CD4-positive, alpha-beta memory T cell (primary cell): ENCODE data around the gene AGPAT4. TPM values are rescaled to one million over a fixed set of nuclear protein-coding genes. Genes with fewer than 3 reads are reported as not detected.

Experiments used
- CTCF ChIA-PET: fragments of 350-600 bp; sonication (Branson Sonifier 250); formaldehyde crosslinking; loops from one replicate; lab custom pipeline; 2021; ENCODE audit warnings: inconsistent platforms; ENCODE audit not compliant: partially characterized antibody; lab: Charles Lee
- POLR2A ChIA-PET: fragments of 350-600 bp; sonication (Branson Sonifier 250); formaldehyde crosslinking; loops from one replicate; lab custom pipeline; 2021; ENCODE audit not compliant: partially characterized antibody; lab: Charles Lee
- DNase-seq, 5 donors: peaks; one replicate each; pipeline versions ENCODE4 v3.0.0 to v3.0.0-alpha.2; 2020 to 2022; ENCODE audit warnings: mixed read lengths in 1 of 5
- H3K27ac ChIP-seq: one replicate; pipeline ENCODE4 v1.7.0; 2013; ENCODE audit warnings: low read depth, low read length
- H3K27me3 ChIP-seq: 2 replicates; pipeline ENCODE4 v1.7.0; 2013; ENCODE audit warnings: mild to moderate bottlenecking, low read length, moderate library complexity; ENCODE audit not compliant: insufficient read depth
- H3K36me3 ChIP-seq: 2 replicates; pipeline ENCODE4 v1.7.0; 2013; ENCODE audit warnings: mild to moderate bottlenecking, low read length, moderate library complexity; ENCODE audit not compliant: insufficient read depth
- H3K4me1 ChIP-seq: 2 replicates; pipeline ENCODE4 v1.7.0; 2013; ENCODE audit warnings: mild to moderate bottlenecking, low read length, moderate library complexity; ENCODE audit not compliant: insufficient read depth
- H3K4me3 ChIP-seq, 2 donors: one replicate each; pipeline ENCODE4 v1.7.0; 2013; ENCODE audit warnings: low read length in 2 of 2, mild to moderate bottlenecking in 1 of 2
- H3K9me3 ChIP-seq, 2 donors: one replicate each; pipeline ENCODE4 v1.7.0; 2013; ENCODE audit warnings: low read length in 2 of 2, control low read depth in 1 of 2; ENCODE audit not compliant: control insufficient read depth in 1 of 2
- H3K27ac Mint-ChIP-seq, 7 donors: one replicate each; pipeline ENCODE4 v1.8.0; 2020 to 2021; ENCODE audit warnings: mixed read lengths in 7 of 7, mild to moderate bottlenecking in 6 of 7, inconsistent platforms in 3 of 7, moderate library complexity in 3 of 7
- H3K27me3 Mint-ChIP-seq, 2 donors: one replicate each; pipeline ENCODE4 v1.8.0; 2020 to 2021; ENCODE audit warnings: mixed read lengths in 2 of 2
- H3K36me3 Mint-ChIP-seq, 2 donors: one replicate each; pipeline ENCODE4 v1.8.0; 2020 to 2021; ENCODE audit warnings: mixed read lengths in 2 of 2, inconsistent platforms in 1 of 2, mild to moderate bottlenecking in 1 of 2
- H3K4me1 Mint-ChIP-seq, 4 donors: one replicate each; pipeline ENCODE4 v1.8.0; 2020 to 2021; ENCODE audit warnings: mixed read lengths in 4 of 4, mild to moderate bottlenecking in 1 of 4
- H3K4me3 Mint-ChIP-seq, 8 donors: one replicate each; pipeline ENCODE4 v1.8.0; 2020 to 2021; ENCODE audit warnings: mixed read lengths in 8 of 8, mild to moderate bottlenecking in 7 of 8, moderate library complexity in 6 of 8, inconsistent platforms in 3 of 8
- H3K9me3 Mint-ChIP-seq, 8 donors: one replicate each; pipeline ENCODE4 v1.8.0; 2020 to 2021; ENCODE audit warnings: mixed read lengths in 8 of 8, mild to moderate bottlenecking in 5 of 8, inconsistent platforms in 3 of 8, moderate library complexity in 1 of 8
- intact Hi-C: fragments of 100-400 bp; cut with micrococcal nuclease; formaldehyde crosslinking; loops from one replicate; pipeline ENCODE4 v1.15.1; 2023
- polyA plus RNA-seq, 2 donors: library from polyadenylated mRNA; unstranded; fragments of 300-500 nt; fragmentation: Illumina TruSeq; gene quantifications; one replicate each; pipeline ENCODE4 v1.2.3, GENCODE V29; 2021
- total RNA-seq, 2 experiments: library from RNA; stranded (reverse); gene quantifications; one replicate each; pipeline ENCODE4 v1.2.3, GENCODE V29; 2021

The AGPAT4 gene
- total and polyA plus RNA-seq, 4 experiments from 2014 or later: 3.6 to 6.9 (median 4.1) TPM

DNA sequence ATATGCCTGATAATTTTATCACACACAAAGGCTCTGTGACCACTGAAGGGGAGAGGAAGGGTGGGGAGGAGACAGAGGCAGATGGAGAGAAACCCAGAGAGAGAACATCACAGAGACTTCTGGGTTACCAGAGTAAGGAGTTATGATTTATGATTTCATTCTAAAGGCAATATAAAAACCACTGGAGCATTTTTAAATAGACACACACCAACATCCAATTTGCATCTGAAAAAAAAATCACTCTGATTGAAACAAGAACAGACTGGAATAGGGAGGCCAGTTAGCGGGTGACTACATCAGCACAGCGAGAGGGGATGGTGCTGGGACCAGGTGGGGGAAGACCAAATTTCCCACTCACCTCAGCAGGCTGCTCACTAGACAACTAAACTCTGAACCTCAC lies 104.8 kb downstream of the AGPAT4 start:
- no peak overlapping the region for H3K4me3 Mint-ChIP-seq
- ChIA-PET CTCF (no interaction called here), POLR2A (no interaction called here)
- H3K36me3 Mint-ChIP-seq: peaks cover 26 to 39% of the 10 kb centered on the region in 2 donors
- Histone ChIP-seq H3K27ac (no peak overlapping the region), H3K4me1 (no peaks in the 10 kb centered on the region), H3K9me3 (no peaks in the 10 kb centered on the region), H3K27me3 (no peaks in the 10 kb centered on the region), H3K4me3 (no peak overlapping the region), H3K36me3 (no peaks in the 10 kb centered on the region)
- intact Hi-C loops: no loop called here
- peaks cover 0 to 5% (median 0%) of the 10 kb centered on the region in 8 donors for H3K9me3 Mint-ChIP-seq
- no peak overlapping the region for H3K27ac Mint-ChIP-seq
- H3K27me3 Mint-ChIP-seq: no peaks in the 10 kb centered on the region
- DNase-seq: no peak
- H3K4me1 Mint-ChIP-seq: peaks cover 6 to 14% (median 7%) of the 10 kb centered on the region in 4 donors

DNA sequence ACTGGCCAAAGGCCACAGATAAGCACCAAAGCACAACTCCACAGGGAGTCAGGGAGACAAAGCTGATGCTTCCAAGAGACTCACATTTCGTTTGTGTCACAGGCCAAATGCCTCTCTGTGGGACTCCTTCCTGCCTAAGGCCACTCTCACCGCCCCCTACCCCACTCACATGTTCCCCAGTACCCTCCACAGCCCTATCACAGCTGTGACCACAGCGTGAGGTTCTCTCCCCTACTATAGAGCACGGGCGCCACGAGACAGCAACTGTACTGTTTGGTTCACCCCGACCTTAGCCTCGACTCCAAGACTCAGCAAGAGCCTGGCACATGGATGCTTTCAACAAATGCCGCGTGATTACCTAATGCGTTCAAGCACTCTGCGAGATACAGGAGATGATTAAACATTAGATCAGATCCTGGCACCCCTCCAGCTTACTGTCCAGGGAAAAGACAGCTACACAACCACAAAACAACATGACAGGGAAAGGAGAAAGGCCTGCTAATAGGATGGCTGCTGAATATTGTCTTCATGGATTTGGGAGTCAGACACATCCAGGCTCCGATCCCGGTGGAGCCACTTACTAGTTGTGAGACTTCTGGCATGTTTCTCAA lies 105.5 kb downstream of the AGPAT4 start:
- Mint-ChIP-seq H3K27me3 (no peaks in the 10 kb centered on the region), H3K4me3 (no peak overlapping the region), H3K9me3 (peaks cover 0 to 5% (median 0%) of the 10 kb centered on the region in 8 donors), H3K36me3 (peaks cover 28 to 41% of the 10 kb centered on the region in 2 donors), H3K4me1 (peaks cover 6 to 14% (median 7%) of the 10 kb centered on the region in 4 donors), H3K27ac (peak overlapping the region in 2 of 7 donors; percentile 19 to 41)
- no peak for DNase-seq
- Histone ChIP-seq H3K4me3 (no peak overlapping the region), H3K9me3 (no peaks in the 10 kb centered on the region), H3K4me1 (no peaks in the 10 kb centered on the region), H3K27me3 (no peaks in the 10 kb centered on the region), H3K36me3 (no peaks in the 10 kb centered on the region), H3K27ac (no peak overlapping the region)
- POLR2A ChIA-PET: no interaction called here
- CTCF ChIA-PET: interaction anchor here (0.8 kb wide), 1 partner anchor 202 kb away, joined by 4 read pairs; no protein-coding TSS in a partner anchor
- intact Hi-C loops: no loop called here

DNA sequence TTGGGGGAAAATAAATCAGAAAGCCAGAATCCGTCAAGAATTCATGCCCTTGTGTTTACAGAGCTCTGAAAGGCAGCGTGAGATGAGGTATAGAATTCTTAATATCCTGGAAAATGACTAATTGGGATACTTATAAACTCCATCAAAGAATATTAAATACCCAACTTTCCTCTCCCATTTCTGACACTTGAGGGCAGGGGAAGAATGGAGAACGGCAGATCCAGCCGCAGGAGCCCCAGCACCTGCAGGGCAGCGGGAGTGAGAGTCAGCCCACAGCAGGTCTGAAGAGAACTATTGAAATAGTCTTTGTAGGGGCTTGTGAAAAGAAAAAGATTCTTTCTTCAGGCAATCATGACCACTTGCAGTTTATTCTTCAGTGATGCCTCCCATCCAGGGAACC lies 107.2 kb downstream of the AGPAT4 start:
- intact Hi-C loops: no loop called here
- ChIA-PET CTCF (no interaction called here), POLR2A (no interaction called here)

DNA sequence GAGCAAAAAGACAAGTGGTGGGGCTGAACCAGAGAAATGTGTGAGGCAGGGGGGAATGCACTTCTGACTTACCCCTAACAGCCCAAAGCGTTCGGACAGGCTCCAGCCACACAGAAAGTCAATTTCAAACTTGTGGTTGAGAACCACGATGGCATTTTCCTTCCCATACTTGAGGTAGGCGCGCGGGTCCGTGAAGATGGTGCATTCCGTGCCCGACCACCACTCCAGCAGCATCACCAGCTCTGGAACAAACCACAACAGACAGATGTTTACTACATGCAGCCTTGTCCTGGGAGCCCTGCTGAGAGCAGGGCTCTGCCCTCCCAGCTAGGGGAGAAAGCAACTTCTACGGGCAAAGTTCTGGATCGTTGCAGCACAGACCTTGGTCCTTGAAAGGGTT lies 107.7 kb downstream of the AGPAT4 start:
- Histone ChIP-seq H3K36me3 (no peaks in the 10 kb centered on the region), H3K9me3 (no peaks in the 10 kb centered on the region), H3K4me3 (no peak overlapping the region), H3K27ac (no peak overlapping the region), H3K4me1 (no peaks in the 10 kb centered on the region), H3K27me3 (no peaks in the 10 kb centered on the region)
- peaks cover 0 to 2% (median 0%) of the 10 kb centered on the region in 8 donors for H3K9me3 Mint-ChIP-seq
- no peaks in the 10 kb centered on the region for H3K27me3 Mint-ChIP-seq
- ChIA-PET CTCF (no interaction called here), POLR2A (no interaction called here)
- intact Hi-C loops: no loop called here
- peaks cover 40 to 52% of the 10 kb centered on the region in 2 donors for H3K36me3 Mint-ChIP-seq
- H3K4me3 Mint-ChIP-seq: no peak overlapping the region
- peak overlapping the region in 2 of 7 donors; percentile 13 to 15 for H3K27ac Mint-ChIP-seq
- no peak for DNase-seq
- H3K4me1 Mint-ChIP-seq: peaks cover 6 to 12% (median 7%) of the 10 kb centered on the region in 4 donors

More for the DNA sequence above, 107.2 kb downstream of the AGPAT4 start:
- H3K27ac ChIP-seq: no peak overlapping the region
- no peaks in the 10 kb centered on the region for H3K27me3 Mint-ChIP-seq
- no peak overlapping the region for H3K4me3 ChIP-seq
- H3K4me1 Mint-ChIP-seq: peaks cover 6 to 12% (median 7%) of the 10 kb centered on the region in 4 donors
- H3K36me3 Mint-ChIP-seq: peaks cover 36 to 51% of the 10 kb centered on the region in 2 donors
- no peak for DNase-seq
- no peak overlapping the region for H3K4me3 Mint-ChIP-seq
- H3K9me3 ChIP-seq: no peaks in the 10 kb centered on the region
- H3K27me3 ChIP-seq: no peaks in the 10 kb centered on the region
- no peaks in the 10 kb centered on the region for H3K4me1 ChIP-seq
- H3K9me3 Mint-ChIP-seq: peaks cover 0 to 2% (median 0%) of the 10 kb centered on the region in 8 donors
- no peaks in the 10 kb centered on the region for H3K36me3 ChIP-seq
- peak overlapping the region in 2 of 7 donors; percentile 13 to 38 for H3K27ac Mint-ChIP-seq

DNA sequence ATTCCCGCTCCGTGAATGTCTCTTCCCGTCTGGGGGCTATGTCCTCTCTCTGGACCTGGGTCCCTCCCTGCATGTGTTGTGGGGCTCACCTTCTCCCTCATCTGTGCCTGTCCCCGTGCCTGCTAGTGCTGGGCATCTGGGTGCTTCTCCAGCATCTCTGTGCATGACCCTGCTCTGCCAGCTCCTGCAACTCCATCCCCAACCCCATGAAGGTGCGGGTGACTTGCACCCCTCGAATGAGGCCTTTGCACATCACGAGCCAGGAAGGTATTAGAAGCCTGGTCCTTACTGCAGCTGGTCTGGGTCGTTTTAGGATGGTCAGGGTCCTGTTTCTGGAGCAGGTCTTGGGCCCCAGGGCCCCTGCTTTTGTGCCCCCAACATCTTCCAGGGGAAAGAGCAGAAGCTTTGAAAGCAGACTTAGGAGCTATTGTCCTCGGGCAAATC lies 109.7 kb downstream of the AGPAT4 start:
- intact Hi-C loops: no loop called here
- peak overlapping the region in 2 of 7 donors; percentile 25 to 59 for H3K27ac Mint-ChIP-seq
- peaks cover 0 to 5% (median 0%) of the 10 kb centered on the region in 4 donors for H3K4me1 Mint-ChIP-seq
- H3K4me1 ChIP-seq: no peaks in the 10 kb centered on the region
- CTCF ChIA-PET: interaction anchor here (1.3 kb wide), 1 partner anchor 207 kb away, joined by 3 read pairs; no protein-coding TSS in a partner anchor
- peaks cover 0 to 3% (median 0%) of the 10 kb centered on the region in 8 donors for H3K9me3 Mint-ChIP-seq
- POLR2A ChIA-PET: no interaction called here
- H3K4me3 ChIP-seq: no peak overlapping the region
- no peak for DNase-seq
- no peaks in the 10 kb centered on the region for H3K27me3 Mint-ChIP-seq
- H3K36me3 ChIP-seq: no peaks in the 10 kb centered on the region
- no peaks in the 10 kb centered on the region for H3K27me3 ChIP-seq
- no peaks in the 10 kb centered on the region for H3K9me3 ChIP-seq
- H3K27ac ChIP-seq: no peak overlapping the region
- H3K4me3 Mint-ChIP-seq: no peak overlapping the region
- H3K36me3 Mint-ChIP-seq: peaks cover 43 to 55% of the 10 kb centered on the region in 2 donors

DNA sequence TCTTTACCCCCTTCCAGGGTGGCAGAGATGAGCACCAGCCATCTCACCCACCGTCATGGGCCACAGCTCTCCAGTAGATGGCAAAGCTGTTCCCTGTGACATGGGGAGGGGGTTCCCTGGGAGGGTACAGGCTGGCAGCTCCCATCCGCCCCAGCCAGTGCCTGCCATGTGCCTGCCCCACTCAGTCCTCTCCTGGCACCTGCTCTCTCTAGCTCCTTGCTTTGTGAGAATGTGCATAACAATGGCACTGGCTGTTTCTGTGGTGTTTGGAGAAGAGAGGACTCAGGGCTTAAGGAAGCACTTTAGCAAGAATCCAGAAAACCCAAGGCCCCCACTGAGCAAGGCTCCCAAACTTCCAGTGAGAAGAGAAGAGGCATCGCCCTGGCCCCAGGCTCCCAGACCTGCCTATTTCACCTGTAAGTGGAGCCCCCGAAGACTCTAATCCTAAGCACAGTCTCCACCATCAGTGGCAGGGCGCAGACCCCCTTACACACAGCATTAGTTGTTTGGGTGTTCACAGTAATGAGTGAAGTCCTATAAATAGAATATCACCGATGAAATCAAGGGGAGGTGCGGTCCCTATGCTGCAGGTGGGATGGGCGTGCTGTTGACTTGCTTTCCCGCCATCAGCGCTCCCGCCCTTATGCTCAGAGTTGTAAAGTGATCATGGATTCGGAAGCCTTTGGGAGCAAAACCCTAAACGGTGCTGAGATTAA lies 110.2 kb downstream of the AGPAT4 start:
- no peak overlapping the region for H3K4me3 Mint-ChIP-seq
- no peaks in the 10 kb centered on the region for H3K27me3 Mint-ChIP-seq
- DNase-seq: no peak
- no peaks in the 10 kb centered on the region for H3K27me3 ChIP-seq
- ChIA-PET CTCF (interaction anchor here (1.3 kb wide), 1 partner anchor 207 kb away, joined by 3 read pairs; no protein-coding TSS in a partner anchor), POLR2A (no interaction called here)
- peaks cover 43 to 56% of the 10 kb centered on the region in 2 donors for H3K36me3 Mint-ChIP-seq
- peak overlapping the region in 1 of 7 donors; percentile 14 for H3K27ac Mint-ChIP-seq
- peaks cover 0 to 3% (median 0%) of the 10 kb centered on the region in 8 donors for H3K9me3 Mint-ChIP-seq
- H3K27ac ChIP-seq: no peak overlapping the region
- H3K9me3 ChIP-seq: no peaks in the 10 kb centered on the region
- no peaks in the 10 kb centered on the region for H3K36me3 ChIP-seq
- intact Hi-C loops: no loop called here
- H3K4me1 ChIP-seq: no peaks in the 10 kb centered on the region
- H3K4me1 Mint-ChIP-seq: peaks cover 0 to 3% (median 0%) of the 10 kb centered on the region in 4 donors
- no peak overlapping the region for H3K4me3 ChIP-seq

DNA sequence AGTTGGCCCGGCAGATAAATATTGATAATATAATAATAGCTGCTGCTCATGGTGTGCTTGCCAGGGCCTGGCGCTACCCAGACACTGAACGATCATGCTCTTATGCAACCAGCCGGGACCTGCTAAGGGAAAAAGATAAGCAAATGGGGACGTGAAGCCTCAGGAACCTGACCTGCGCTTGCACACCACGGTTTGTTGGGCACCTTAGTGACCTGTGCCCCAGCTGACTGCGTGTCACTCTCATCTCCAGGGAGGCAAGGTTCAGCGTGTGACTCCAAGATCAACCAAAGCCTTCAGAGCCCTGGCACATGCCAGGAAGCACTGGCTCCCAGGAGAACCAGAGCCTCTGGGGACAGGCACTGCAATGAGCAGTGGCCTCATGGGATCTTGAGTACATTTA lies 111.1 kb downstream of the AGPAT4 start:
- H3K9me3 Mint-ChIP-seq: peaks cover 0 to 7% (median 2%) of the 10 kb centered on the region in 8 donors
- Histone ChIP-seq H3K27me3 (no peaks in the 10 kb centered on the region), H3K27ac (no peak overlapping the region), H3K36me3 (no peaks in the 10 kb centered on the region), H3K4me1 (no peaks in the 10 kb centered on the region), H3K4me3 (no peak overlapping the region), H3K9me3 (no peaks in the 10 kb centered on the region)
- ChIA-PET CTCF (no interaction called here), POLR2A (no interaction called here)
- peaks cover 0 to 1% (median 0%) of the 10 kb centered on the region in 4 donors for H3K4me1 Mint-ChIP-seq
- H3K4me3 Mint-ChIP-seq: no peak overlapping the region
- no peak for DNase-seq
- no peaks in the 10 kb centered on the region for H3K27me3 Mint-ChIP-seq
- intact Hi-C loops: no loop called here
- H3K27ac Mint-ChIP-seq: no peak overlapping the region
- peaks cover 49 to 63% of the 10 kb centered on the region in 2 donors for H3K36me3 Mint-ChIP-seq
